PC-9 (cell line): Measurements from ENCODE around the gene LRP1B.

ENCODE experiments used
- EZH2 ChIP-seq: fragments of 200-600 bp; sonication (generic); IDR thresholded peaks from 2 replicates; pipeline ENCODE4 v1.8.0; 2017; ENCODE audit warnings: antibody characterized with exemption, low read depth
- TF ChIP-seq, protein P1 (sequence below): fragments of 200-600 bp; sonication (generic); conservative IDR thresholded peaks from 2 replicates; pipeline ENCODE4 v1.6.1; 2017; ENCODE audit warnings: mixed run types, antibody characterized with exemption, mild to moderate bottlenecking, moderate library complexity

GRCh38 chr2:142082368-142082767 lies 48.4 kb downstream of the LRP1B start:
- TF ChIP-seq, protein P1, sequence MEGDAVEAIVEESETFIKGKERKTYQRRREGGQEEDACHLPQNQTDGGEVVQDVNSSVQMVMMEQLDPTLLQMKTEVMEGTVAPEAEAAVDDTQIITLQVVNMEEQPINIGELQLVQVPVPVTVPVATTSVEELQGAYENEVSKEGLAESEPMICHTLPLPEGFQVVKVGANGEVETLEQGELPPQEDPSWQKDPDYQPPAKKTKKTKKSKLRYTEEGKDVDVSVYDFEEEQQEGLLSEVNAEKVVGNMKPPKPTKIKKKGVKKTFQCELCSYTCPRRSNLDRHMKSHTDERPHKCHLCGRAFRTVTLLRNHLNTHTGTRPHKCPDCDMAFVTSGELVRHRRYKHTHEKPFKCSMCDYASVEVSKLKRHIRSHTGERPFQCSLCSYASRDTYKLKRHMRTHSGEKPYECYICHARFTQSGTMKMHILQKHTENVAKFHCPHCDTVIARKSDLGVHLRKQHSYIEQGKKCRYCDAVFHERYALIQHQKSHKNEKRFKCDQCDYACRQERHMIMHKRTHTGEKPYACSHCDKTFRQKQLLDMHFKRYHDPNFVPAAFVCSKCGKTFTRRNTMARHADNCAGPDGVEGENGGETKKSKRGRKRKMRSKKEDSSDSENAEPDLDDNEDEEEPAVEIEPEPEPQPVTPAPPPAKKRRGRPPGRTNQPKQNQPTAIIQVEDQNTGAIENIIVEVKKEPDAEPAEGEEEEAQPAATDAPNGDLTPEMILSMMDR: no peak
- no peak for TF ChIP-seq EZH2
